Thyroid gland (tissue), 4 donors: ENCODE results near the gene ZC3H10.

Experiments used
- POLR2A ChIP-seq, 2 donors: fragments of 450-650 bp; IDR thresholded peaks; one replicate each; pipeline ENCODE4 v1.6.1; 2017; ENCODE audit warnings: antibody characterized with exemption in 2 of 2, mild to moderate bottlenecking in 2 of 2, moderate library complexity in 1 of 2
- TF ChIP-seq, protein P1 (sequence below), 6 experiments: fragments of 200-600 bp in 3 of 6; fragments of 450-650 bp in 3 of 6; sonication (generic) in 3 of 6; IDR thresholded peaks; one replicate each; pipeline ENCODE4 v1.5.1; 2016 to 2019; ENCODE audit warnings: antibody characterized with exemption in 6 of 6, mild to moderate bottlenecking in 2 of 6, inconsistent platforms in 1 of 6, moderate library complexity in 1 of 6

DNA sequence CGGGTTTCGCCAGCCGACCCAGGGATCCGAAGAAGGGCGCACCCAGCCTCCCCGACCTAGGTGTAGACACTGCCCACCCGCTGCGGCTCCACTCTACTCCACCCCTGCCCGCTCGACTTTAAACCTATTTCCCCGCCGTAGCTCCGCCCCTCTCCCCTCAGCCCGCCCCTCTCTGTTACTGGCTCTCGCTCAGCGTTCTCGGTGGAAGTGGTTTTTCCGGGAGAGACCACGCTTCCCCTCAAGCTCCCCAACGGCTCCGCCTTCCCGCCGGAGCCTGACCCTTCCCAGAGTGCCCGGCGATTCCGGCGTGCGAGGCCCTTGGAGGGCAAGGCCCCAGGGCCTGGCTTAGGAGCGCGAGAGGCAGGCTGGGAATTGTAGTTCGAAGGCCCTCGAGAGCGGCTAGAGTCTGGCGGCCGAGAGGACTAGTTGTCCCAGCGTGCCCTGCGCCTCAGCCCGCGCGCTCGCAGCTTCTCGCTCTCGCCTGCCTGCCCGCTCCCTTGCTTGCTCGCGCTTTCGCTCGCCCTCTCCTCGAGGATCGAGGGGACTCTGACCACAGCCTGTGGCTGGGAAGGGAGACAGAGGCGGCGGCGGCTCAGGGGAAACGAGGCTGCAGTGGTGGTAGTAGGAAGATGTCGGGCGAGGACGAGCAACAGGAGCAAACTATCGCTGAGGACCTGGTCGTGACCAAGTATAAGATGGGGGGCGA is 13.8 kb upstream of the ZC3H10 start, which contains the start of gene PA2G4:
- TF ChIP-seq, protein P1, sequence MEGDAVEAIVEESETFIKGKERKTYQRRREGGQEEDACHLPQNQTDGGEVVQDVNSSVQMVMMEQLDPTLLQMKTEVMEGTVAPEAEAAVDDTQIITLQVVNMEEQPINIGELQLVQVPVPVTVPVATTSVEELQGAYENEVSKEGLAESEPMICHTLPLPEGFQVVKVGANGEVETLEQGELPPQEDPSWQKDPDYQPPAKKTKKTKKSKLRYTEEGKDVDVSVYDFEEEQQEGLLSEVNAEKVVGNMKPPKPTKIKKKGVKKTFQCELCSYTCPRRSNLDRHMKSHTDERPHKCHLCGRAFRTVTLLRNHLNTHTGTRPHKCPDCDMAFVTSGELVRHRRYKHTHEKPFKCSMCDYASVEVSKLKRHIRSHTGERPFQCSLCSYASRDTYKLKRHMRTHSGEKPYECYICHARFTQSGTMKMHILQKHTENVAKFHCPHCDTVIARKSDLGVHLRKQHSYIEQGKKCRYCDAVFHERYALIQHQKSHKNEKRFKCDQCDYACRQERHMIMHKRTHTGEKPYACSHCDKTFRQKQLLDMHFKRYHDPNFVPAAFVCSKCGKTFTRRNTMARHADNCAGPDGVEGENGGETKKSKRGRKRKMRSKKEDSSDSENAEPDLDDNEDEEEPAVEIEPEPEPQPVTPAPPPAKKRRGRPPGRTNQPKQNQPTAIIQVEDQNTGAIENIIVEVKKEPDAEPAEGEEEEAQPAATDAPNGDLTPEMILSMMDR (IDR thresholded peaks at IDR 0.05) = peak in 1 of 6 experiments; percentile 4
- TF ChIP-seq POLR2A (IDR thresholded peaks at IDR 0.05) = peak; percentile 58 to 97
